Stimulated activated naive CD4-positive, alpha-beta T cell (primary cell): ENCODE data around the gene CLCN2.

Experiments
- DNase-seq, 6 experiments: peaks; one replicate each; lab custom pipeline; 2025; lab: John Stamatoyannopoulos, UW

The CLCN2 gene

GRCh38 chr3:184360070-184360928 is 1.1 kb downstream of the CLCN2 start:
- no peak for DNase-seq

GRCh38 chr3:184359610-184360009 is 1.8 kb downstream of the CLCN2 start:
- no peak for DNase-seq

- DNase-seq = no peak
Observed at GRCh38 chr3:184358921-184359350, 2.5 kb downstream of the CLCN2 start.

GRCh38 chr3:184358124-184358767 is 3.2 kb downstream of the CLCN2 start:
- no peak for DNase-seq

GRCh38 chr3:184357248-184358123 is 3.9 kb downstream of the CLCN2 start:
- DNase-seq = no peak

- DNase-seq = no peak
Observed at GRCh38 chr3:184355261-184356040, 6.0 kb downstream of the CLCN2 start.

GRCh38 chr3:184354754-184355153 is 6.7 kb downstream of the CLCN2 start:
- DNase-seq = no peak

- peak in 5 of 6 experiments; percentile 38 to 57 (median 54) for DNase-seq
Observed at GRCh38 chr3:184354121-184354728, 7.2 kb downstream of the CLCN2 start.

GRCh38 chr3:184353546-184353941 is 7.9 kb downstream of the CLCN2 start:
- DNase-seq = no peak

- DNase-seq = no peak
Observed at GRCh38 chr3:184352897-184353545, 8.4 kb downstream of the CLCN2 start.

GRCh38 chr3:184352149-184352785 is 9.1 kb downstream of the CLCN2 start:
- DNase-seq = no peak

GRCh38 chr3:184351511-184352148 is 9.8 kb downstream of the CLCN2 start:
- no peak for DNase-seq

- no peak for DNase-seq
Observed at GRCh38 chr3:184350618-184351017, 10.8 kb downstream of the CLCN2 start.

- DNase-seq = no peak
Observed at GRCh38 chr3:184349563-184350470, 11.6 kb downstream of the CLCN2 start.

GRCh38 chr3:184348057-184348382 is 13.4 kb downstream of the CLCN2 start:
- no peak for DNase-seq

- DNase-seq = no peak
Observed at GRCh38 chr3:184347321-184348056, 13.9 kb downstream of the CLCN2 start.

- DNase-seq = no peak
Observed at GRCh38 chr3:184346480-184347190, 14.8 kb downstream of the CLCN2 start.
